ENCODE results near the gene MAP2K2. TPM values are rescaled to one million over a fixed set of nuclear protein-coding genes. Genes with fewer than 3 reads are reported as not detected.

MAP2K2 gene
- polyA plus RNA-seq, 3 donors, result 30.5 to 94.5 (median 40.2) TPM

GRCh38 chr19:4121273-4121612 lies 2.7 kb downstream of the MAP2K2 start:
- Histone ChIP-seq H3K36me3 (replicated peaks in 1 of 2; ENCODE audit: control insufficient read depth in 1 of 2, insufficient read depth in 2 of 2, low read length in 2 of 2) (peaks cover 22 to 41% of the 10 kb centered on the region in 2 donors), H3K27ac (ENCODE audit: low read depth in 1 of 2, low read length in 2 of 2) (no peak overlapping the region), H3K4me2 (replicated peaks; ENCODE audit: extremely low read depth, low read length, poor library complexity, severe bottlenecking) (no peak overlapping the region), H3K4me1 (ENCODE audit: control insufficient read depth in 1 of 2, insufficient read depth in 2 of 2, low read length in 2 of 2) (peaks cover 17 to 19% of the 10 kb centered on the region in 2 donors), H3K9ac (ENCODE audit: insufficient read depth, low read length, poor library complexity, severe bottlenecking) (no peak overlapping the region), H3K79me2 (ENCODE audit: insufficient read depth, low read length) (peaks cover 57% of the 10 kb centered on the region), H2AFZ (ENCODE audit: insufficient read depth, low read depth, low read length, poor library complexity, severe bottlenecking) (no peak overlapping the region), H4K20me1 (ENCODE audit: insufficient read depth, low read length) (peaks cover 51% of the 10 kb centered on the region), H3K4me3 (replicated peaks in 1 of 3; ENCODE audit: low read depth in 2 of 3, low read length in 3 of 3) (no peak overlapping the region), H3K9me3 (replicated peaks in 1 of 2; ENCODE audit: control insufficient read depth in 1 of 2, insufficient read depth in 1 of 2, low read length in 2 of 2) (no peaks in the 10 kb centered on the region), H3K27me3 (ENCODE audit: control insufficient read depth in 2 of 2, insufficient read depth in 2 of 2, low read length in 2 of 2) (no peaks in the 10 kb centered on the region)
- WGBS (ENCODE audit: insufficient coverage), result 97% methylated on average over 4 of the region's 5 CpGs
- H3K9me3 Mint-ChIP-seq, result no peaks in the 10 kb centered on the region
- no peak overlapping the region for H3K4me3 Mint-ChIP-seq
- peaks cover 17% of the 10 kb centered on the region for H3K4me1 Mint-ChIP-seq
- peaks cover 24 to 32% of the 10 kb centered on the region in 2 donors for H3K36me3 Mint-ChIP-seq
- TF ChIP-seq CTCF (IDR thresholded peaks at IDR 0.05), result no peak
- peak overlapping the region in 3 of 7 donors; percentile 53 to 88 (median 79) for H3K27ac Mint-ChIP-seq
- intact Hi-C loops (cut with micrococcal nuclease), result loop anchor here (5.0 to 10.0 kb wide), 2 partner anchors 54 to 116 kb away; partner anchors contain the start of genes PIAS4 (in 1 of the 2) and ZBTB7A (in 1 of the 2)
- H3K27me3 Mint-ChIP-seq (ENCODE audit: low read depth in 3 of 3), result peaks cover 0 to 3% (median 0%) of the 10 kb centered on the region in 3 donors
- DNase-seq, result no peak

GRCh38 chr19:4120559-4121272 lies 3.2 kb downstream of the MAP2K2 start:
- Histone ChIP-seq H3K27me3 (ENCODE audit: control insufficient read depth in 2 of 2, insufficient read depth in 2 of 2, low read length in 2 of 2) (no peaks in the 10 kb centered on the region), H3K79me2 (ENCODE audit: insufficient read depth, low read length) (peaks cover 59% of the 10 kb centered on the region), H3K36me3 (replicated peaks in 1 of 2; ENCODE audit: control insufficient read depth in 1 of 2, insufficient read depth in 2 of 2, low read length in 2 of 2) (peaks cover 25 to 47% of the 10 kb centered on the region in 2 donors), H3K9ac (ENCODE audit: insufficient read depth, low read length, poor library complexity, severe bottlenecking) (no peak overlapping the region), H3K27ac (ENCODE audit: low read depth in 1 of 2, low read length in 2 of 2) (no peak overlapping the region), H2AFZ (ENCODE audit: insufficient read depth, low read depth, low read length, poor library complexity, severe bottlenecking) (no peak overlapping the region), H3K4me1 (ENCODE audit: control insufficient read depth in 1 of 2, insufficient read depth in 2 of 2, low read length in 2 of 2) (peaks cover 18 to 20% of the 10 kb centered on the region in 2 donors), H4K20me1 (ENCODE audit: insufficient read depth, low read length) (peaks cover 55% of the 10 kb centered on the region), H3K9me3 (replicated peaks in 1 of 2; ENCODE audit: control insufficient read depth in 1 of 2, insufficient read depth in 1 of 2, low read length in 2 of 2) (no peaks in the 10 kb centered on the region), H3K4me2 (replicated peaks; ENCODE audit: extremely low read depth, low read length, poor library complexity, severe bottlenecking) (no peak overlapping the region), H3K4me3 (replicated peaks in 1 of 3; ENCODE audit: low read depth in 2 of 3, low read length in 3 of 3) (no peak overlapping the region)
- TF ChIP-seq CTCF (IDR thresholded peaks at IDR 0.05), result no peak
- Mint-ChIP-seq H3K4me3 (no peak overlapping the region), H3K9me3 (no peaks in the 10 kb centered on the region), H3K27me3 (ENCODE audit: low read depth in 3 of 3) (peaks cover 0 to 3% (median 0%) of the 10 kb centered on the region in 3 donors), H3K4me1 (peaks cover 19% of the 10 kb centered on the region), H3K36me3 (peaks cover 24 to 38% of the 10 kb centered on the region in 2 donors), H3K27ac (peak overlapping the region in 4 of 7 donors; percentile 14 to 88 (median 66))
- 96% methylated on average over 20 of the region's 21 CpGs for WGBS (ENCODE audit: insufficient coverage)
- intact Hi-C loops (cut with micrococcal nuclease), result loop anchor here (5.0 to 10.0 kb wide), 2 partner anchors 53 to 116 kb away; partner anchors contain the start of genes PIAS4 (in 1 of the 2) and ZBTB7A (in 1 of the 2)
- no peak for DNase-seq

Measured in CD14-positive monocyte (primary cell).